Measurements from ENCODE around the gene PRTG. TPM values are rescaled to one million over a fixed set of nuclear protein-coding genes. Genes with fewer than 3 reads are reported as not detected.

PRTG gene
- total and polyA plus RNA-seq, 10 of the 15 experiments (the other 5 are each of a cell fraction or from before 2014, with no cell fraction given): under 0.01 to 0.25 TPM; not detected in 8

- FAIRE-seq (no peak), ATAC-seq (no peak), DNase-seq (ENCODE audit: low read depth, low spot score) (no peak)
- TF ChIP-seq HDAC6 (IDR thresholded peaks at IDR 0.05; ENCODE audit: unreplicated experiment): no peak
- TF ChIP-seq CREB1 (IDR thresholded peaks at IDR 0.05; ENCODE audit: low read depth): no peak
- TF ChIP-seq, protein P1, sequence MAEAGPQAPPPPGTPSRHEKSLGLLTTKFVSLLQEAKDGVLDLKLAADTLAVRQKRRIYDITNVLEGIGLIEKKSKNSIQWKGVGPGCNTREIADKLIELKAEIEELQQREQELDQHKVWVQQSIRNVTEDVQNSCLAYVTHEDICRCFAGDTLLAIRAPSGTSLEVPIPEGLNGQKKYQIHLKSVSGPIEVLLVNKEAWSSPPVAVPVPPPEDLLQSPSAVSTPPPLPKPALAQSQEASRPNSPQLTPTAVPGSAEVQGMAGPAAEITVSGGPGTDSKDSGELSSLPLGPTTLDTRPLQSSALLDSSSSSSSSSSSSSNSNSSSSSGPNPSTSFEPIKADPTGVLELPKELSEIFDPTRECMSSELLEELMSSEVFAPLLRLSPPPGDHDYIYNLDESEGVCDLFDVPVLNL (IDR thresholded peaks at IDR 0.05; ENCODE audit: low read depth, low read length): no peak
- no peak for TF ChIP-seq MTA3 (IDR thresholded peaks at IDR 0.05; ENCODE audit: borderline replicate concordance, low read length)
- Histone ChIP-seq H3K9ac (ENCODE audit: control insufficient read depth, insufficient read depth, low read length) (no peak overlapping the region), H3K9me3 (replicated peaks; ENCODE audit: control insufficient read depth, insufficient read depth, low read length) (no peaks in the 10 kb centered on the region), H4K20me1 (ENCODE audit: control insufficient read depth, insufficient read depth) (no peaks in the 10 kb centered on the region), H3K4me2 (ENCODE audit: control insufficient read depth, insufficient read depth) (no peak overlapping the region), H3K27me3 (replicated peaks in 1 of 2; ENCODE audit: control insufficient read depth in 2 of 2, insufficient read depth in 2 of 2, low read length in 1 of 2) (no peaks in the 10 kb centered on the region), H3K4me1 (ENCODE audit: control insufficient read depth, insufficient read depth, low read length) (no peaks in the 10 kb centered on the region), H3K4me3 (no peak overlapping the region), H2AFZ (ENCODE audit: control insufficient read depth, low read depth, low read length) (no peak overlapping the region), H3K27ac (ENCODE audit: control insufficient read depth, insufficient read depth) (no peak overlapping the region), H3K79me2 (ENCODE audit: control insufficient read depth, insufficient read depth, low read length) (no peaks in the 10 kb centered on the region), H3K36me3 (ENCODE audit: control insufficient read depth in 2 of 2, insufficient read depth in 2 of 2, low read length in 1 of 2) (no peaks in the 10 kb centered on the region)
- WGBS (ENCODE audit: insufficient coverage, insufficient replicate concordance, low lambda C conversion rate, missing lambda C conversion rate): 42% methylated on average over 5 of the region's 5 CpGs
- no TSS peak for BruUV-seq (replicated peaks)
- ChIA-PET POLR2A (no interaction called here), CTCF (interaction anchor here (0.6 kb wide), 1 partner anchor 699 kb away, joined by 3 read pairs; no protein-coding TSS in a partner anchor), SMC1A (ENCODE audit: uncharacterized antibody, unreplicated experiment) (interaction anchor here (0.9 kb wide), 1 partner anchor 443 kb away, joined by 3 read pairs; no protein-coding TSS in a partner anchor), RAD21 (ENCODE audit: unreplicated experiment) (no interaction called here)
- intact Hi-C loops (cut with micrococcal nuclease; ENCODE audit: unreplicated experiment) (no loop called here), in situ Hi-C loops (cut with MboI) (no loop called here)
Measured at GRCh38 chr15:55606214-55606613, 136.7 kb downstream of the PRTG start.

DNA sequence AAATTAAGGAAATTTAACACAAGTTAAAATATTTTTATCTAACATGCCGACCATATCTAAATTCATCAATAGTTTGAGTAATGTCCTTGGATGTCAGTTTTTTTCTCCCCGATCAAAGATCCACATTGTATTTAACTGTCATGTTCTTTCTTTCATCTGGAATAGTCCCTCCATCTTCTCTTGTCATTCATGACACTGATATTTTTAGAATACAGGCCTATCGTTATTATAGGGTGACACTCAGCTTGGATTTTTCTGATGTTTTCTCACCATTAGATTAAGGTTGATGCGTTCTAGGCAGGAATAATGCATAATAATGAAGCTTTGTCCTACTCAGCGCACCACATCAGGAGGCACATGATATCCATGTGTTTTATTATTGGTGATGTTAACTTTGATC lies 141.6 kb downstream of the PRTG start:
- Histone ChIP-seq H3K4me1 (ENCODE audit: control insufficient read depth, insufficient read depth, low read length) (no peaks in the 10 kb centered on the region), H2AFZ (ENCODE audit: control insufficient read depth, low read depth, low read length) (no peak overlapping the region), H3K79me2 (ENCODE audit: control insufficient read depth, insufficient read depth, low read length) (no peaks in the 10 kb centered on the region), H4K20me1 (ENCODE audit: control insufficient read depth, insufficient read depth) (no peaks in the 10 kb centered on the region), H3K4me3 (no peak overlapping the region), H3K36me3 (ENCODE audit: control insufficient read depth in 2 of 2, insufficient read depth in 2 of 2, low read length in 1 of 2) (no peaks in the 10 kb centered on the region), H3K9me3 (replicated peaks; ENCODE audit: control insufficient read depth, insufficient read depth, low read length) (no peaks in the 10 kb centered on the region), H3K27ac (ENCODE audit: control insufficient read depth, insufficient read depth) (no peak overlapping the region), H3K27me3 (replicated peaks in 1 of 2; ENCODE audit: control insufficient read depth in 2 of 2, insufficient read depth in 2 of 2, low read length in 1 of 2) (no peaks in the 10 kb centered on the region), H3K9ac (ENCODE audit: control insufficient read depth, insufficient read depth, low read length) (no peak overlapping the region), H3K4me2 (ENCODE audit: control insufficient read depth, insufficient read depth) (no peak overlapping the region)
- BruUV-seq (replicated peaks): no TSS peak
- POLR2A ChIA-PET: no interaction called here
- DNase-seq (ENCODE audit: low read depth, low spot score): no peak
- in situ Hi-C loops (cut with MboI) (no loop called here), intact Hi-C loops (cut with micrococcal nuclease; ENCODE audit: unreplicated experiment) (no loop called here)
- CTCF ChIA-PET: no interaction called here
- RAD21 ChIA-PET (ENCODE audit: unreplicated experiment): no interaction called here
- WGBS (ENCODE audit: insufficient coverage, insufficient replicate concordance, low lambda C conversion rate, missing lambda C conversion rate): 35% methylated on average over 5 of the region's 5 CpGs
- SMC1A ChIA-PET (ENCODE audit: uncharacterized antibody, unreplicated experiment): no interaction called here
- ATAC-seq: no peak
- TF ChIP-seq SIX5 (IDR thresholded peaks at IDR 0.05; ENCODE audit: low read depth, low read length, severe bottlenecking) (no peak), EGR1 (IDR thresholded peaks at IDR 0.05; ENCODE audit: borderline replicate concordance in 1 of 2, low read depth in 2 of 2, low read length in 2 of 2) (no peak), POLR2AphosphoS2 (IDR thresholded peaks at IDR 0.05; ENCODE audit: low read depth, low read length) (no peak)
- TF ChIP-seq, protein P2, sequence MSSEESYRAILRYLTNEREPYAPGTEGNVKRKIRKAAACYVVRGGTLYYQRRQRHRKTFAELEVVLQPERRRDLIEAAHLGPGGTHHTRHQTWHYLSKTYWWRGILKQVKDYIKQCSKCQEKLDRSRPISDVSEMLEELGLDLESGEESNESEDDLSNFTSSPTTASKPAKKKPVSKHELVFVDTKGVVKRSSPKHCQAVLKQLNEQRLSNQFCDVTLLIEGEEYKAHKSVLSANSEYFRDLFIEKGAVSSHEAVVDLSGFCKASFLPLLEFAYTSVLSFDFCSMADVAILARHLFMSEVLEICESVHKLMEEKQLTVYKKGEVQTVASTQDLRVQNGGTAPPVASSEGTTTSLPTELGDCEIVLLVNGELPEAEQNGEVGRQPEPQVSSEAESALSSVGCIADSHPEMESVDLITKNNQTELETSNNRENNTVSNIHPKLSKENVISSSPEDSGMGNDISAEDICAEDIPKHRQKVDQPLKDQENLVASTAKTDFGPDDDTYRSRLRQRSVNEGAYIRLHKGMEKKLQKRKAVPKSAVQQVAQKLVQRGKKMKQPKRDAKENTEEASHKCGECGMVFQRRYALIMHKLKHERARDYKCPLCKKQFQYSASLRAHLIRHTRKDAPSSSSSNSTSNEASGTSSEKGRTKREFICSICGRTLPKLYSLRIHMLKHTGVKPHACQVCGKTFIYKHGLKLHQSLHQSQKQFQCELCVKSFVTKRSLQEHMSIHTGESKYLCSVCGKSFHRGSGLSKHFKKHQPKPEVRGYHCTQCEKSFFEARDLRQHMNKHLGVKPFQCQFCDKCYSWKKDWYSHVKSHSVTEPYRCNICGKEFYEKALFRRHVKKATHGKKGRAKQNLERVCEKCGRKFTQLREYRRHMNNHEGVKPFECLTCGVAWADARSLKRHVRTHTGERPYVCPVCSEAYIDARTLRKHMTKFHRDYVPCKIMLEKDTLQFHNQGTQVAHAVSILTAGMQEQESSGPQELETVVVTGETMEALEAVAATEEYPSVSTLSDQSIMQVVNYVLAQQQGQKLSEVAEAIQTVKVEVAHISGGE (CRISPR knock-in tag; IDR thresholded peaks at IDR 0.05): no peak
- TF ChIP-seq, protein P3, sequence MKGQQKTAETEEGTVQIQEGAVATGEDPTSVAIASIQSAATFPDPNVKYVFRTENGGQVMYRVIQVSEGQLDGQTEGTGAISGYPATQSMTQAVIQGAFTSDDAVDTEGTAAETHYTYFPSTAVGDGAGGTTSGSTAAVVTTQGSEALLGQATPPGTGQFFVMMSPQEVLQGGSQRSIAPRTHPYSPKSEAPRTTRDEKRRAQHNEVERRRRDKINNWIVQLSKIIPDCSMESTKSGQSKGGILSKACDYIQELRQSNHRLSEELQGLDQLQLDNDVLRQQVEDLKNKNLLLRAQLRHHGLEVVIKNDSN (IDR thresholded peaks at IDR 0.05; ENCODE audit: borderline replicate concordance, extremely low read length, insufficient read depth, low read depth, low read length): no peak
- FAIRE-seq: no peak
